ENCODE data around the gene MYO10.

The MYO10 gene

GRCh38 chr5:16690243-16690852 lies 245.7 kb downstream of the MYO10 start:
- FAIRE-seq (no peak), DNase-seq (ENCODE audit: insufficient read length, low spot score) (peak; percentile 41)
- TF ChIP-seq POLR2A (IDR thresholded peaks at IDR 0.05; ENCODE audit: low read depth, low read length) (no peak), POU2F2 (IDR thresholded peaks at IDR 0.05; ENCODE audit: low read depth, low read length) (no peak), SPI1 (IDR thresholded peaks at IDR 0.05; ENCODE audit: low read depth, low read length) (no peak), POLR2AphosphoS5 (IDR thresholded peaks at IDR 0.05; ENCODE audit: low read depth, low read length) (no peak), TAF1 (IDR thresholded peaks at IDR 0.05; ENCODE audit: low read depth, low read length) (no peak), PAX5 (IDR thresholded peaks at IDR 0.05; ENCODE audit: insufficient read depth, low read length, severe bottlenecking) (no peak)

GRCh38 chr5:16687898-16688297 lies 248.2 kb downstream of the MYO10 start:
- no peak for DNase-seq (ENCODE audit: insufficient read length, low spot score)
- TF ChIP-seq POLR2AphosphoS5 (IDR thresholded peaks at IDR 0.05; ENCODE audit: low read depth, low read length), result no peak
- TF ChIP-seq TAF1 (IDR thresholded peaks at IDR 0.05; ENCODE audit: low read depth, low read length), result no peak
- TF ChIP-seq POU2F2 (IDR thresholded peaks at IDR 0.05; ENCODE audit: low read depth, low read length), result no peak
- no peak for TF ChIP-seq PAX5 (IDR thresholded peaks at IDR 0.05; ENCODE audit: insufficient read depth, low read length, severe bottlenecking)
- no peak for TF ChIP-seq POLR2A (IDR thresholded peaks at IDR 0.05; ENCODE audit: low read depth, low read length)
- no peak for TF ChIP-seq SPI1 (IDR thresholded peaks at IDR 0.05; ENCODE audit: low read depth, low read length)
- no peak for FAIRE-seq

GRCh38 chr5:16685069-16685468 lies 251.0 kb downstream of the MYO10 start:
- DNase-seq (ENCODE audit: insufficient read length, low spot score) (no peak), FAIRE-seq (no peak)
- TF ChIP-seq POU2F2 (IDR thresholded peaks at IDR 0.05; ENCODE audit: low read depth, low read length) (no peak), PAX5 (IDR thresholded peaks at IDR 0.05; ENCODE audit: insufficient read depth, low read length, severe bottlenecking) (no peak), POLR2A (IDR thresholded peaks at IDR 0.05; ENCODE audit: low read depth, low read length) (no peak), TAF1 (IDR thresholded peaks at IDR 0.05; ENCODE audit: low read depth, low read length) (no peak), SPI1 (IDR thresholded peaks at IDR 0.05; ENCODE audit: low read depth, low read length) (no peak), POLR2AphosphoS5 (IDR thresholded peaks at IDR 0.05; ENCODE audit: low read depth, low read length) (no peak)

GRCh38 chr5:16681876-16682275 lies 254.2 kb downstream of the MYO10 start:
- DNase-seq (ENCODE audit: insufficient read length, low spot score), result no peak
- TF ChIP-seq PAX5 (IDR thresholded peaks at IDR 0.05; ENCODE audit: insufficient read depth, low read length, severe bottlenecking) (no peak), POLR2A (IDR thresholded peaks at IDR 0.05; ENCODE audit: low read depth, low read length) (no peak), POU2F2 (IDR thresholded peaks at IDR 0.05; ENCODE audit: low read depth, low read length) (no peak), POLR2AphosphoS5 (IDR thresholded peaks at IDR 0.05; ENCODE audit: low read depth, low read length) (no peak), SPI1 (IDR thresholded peaks at IDR 0.05; ENCODE audit: low read depth, low read length) (no peak), TAF1 (IDR thresholded peaks at IDR 0.05; ENCODE audit: low read depth, low read length) (no peak)
- FAIRE-seq, result no peak

GRCh38 chr5:16679863-16680262 lies 256.2 kb downstream of the MYO10 start:
- TF ChIP-seq TAF1 (IDR thresholded peaks at IDR 0.05; ENCODE audit: low read depth, low read length) (no peak), SPI1 (IDR thresholded peaks at IDR 0.05; ENCODE audit: low read depth, low read length) (no peak), POU2F2 (IDR thresholded peaks at IDR 0.05; ENCODE audit: low read depth, low read length) (no peak), PAX5 (IDR thresholded peaks at IDR 0.05; ENCODE audit: insufficient read depth, low read length, severe bottlenecking) (no peak), POLR2A (IDR thresholded peaks at IDR 0.05; ENCODE audit: low read depth, low read length) (no peak), POLR2AphosphoS5 (IDR thresholded peaks at IDR 0.05; ENCODE audit: low read depth, low read length) (no peak)
- FAIRE-seq, result no peak

GRCh38 chr5:16679190-16679589 lies 256.9 kb downstream of the MYO10 start:
- DNase-seq (ENCODE audit: insufficient read length, low spot score) (no peak), FAIRE-seq (no peak)
- TF ChIP-seq POU2F2 (IDR thresholded peaks at IDR 0.05; ENCODE audit: low read depth, low read length), result no peak
- no peak for TF ChIP-seq POLR2A (IDR thresholded peaks at IDR 0.05; ENCODE audit: low read depth, low read length)
- TF ChIP-seq TAF1 (IDR thresholded peaks at IDR 0.05; ENCODE audit: low read depth, low read length), result no peak
- no peak for TF ChIP-seq POLR2AphosphoS5 (IDR thresholded peaks at IDR 0.05; ENCODE audit: low read depth, low read length)

More at GRCh38 chr5:16679863-16680262, 256.2 kb downstream of the MYO10 start:
- DNase-seq (ENCODE audit: insufficient read length, low spot score), result no peak

- no peak for TF ChIP-seq SPI1 (IDR thresholded peaks at IDR 0.05; ENCODE audit: low read depth, low read length)
- TF ChIP-seq TAF1 (IDR thresholded peaks at IDR 0.05; ENCODE audit: low read depth, low read length), result no peak
- TF ChIP-seq POLR2AphosphoS5 (IDR thresholded peaks at IDR 0.05; ENCODE audit: low read depth, low read length), result no peak
- TF ChIP-seq POLR2A (IDR thresholded peaks at IDR 0.05; ENCODE audit: low read depth, low read length), result no peak
- TF ChIP-seq PAX5 (IDR thresholded peaks at IDR 0.05; ENCODE audit: insufficient read depth, low read length, severe bottlenecking), result no peak
- no peak for FAIRE-seq
- no peak for DNase-seq (ENCODE audit: insufficient read length, low spot score)
Observed at GRCh38 chr5:16675806-16676205, 260.3 kb downstream of the MYO10 start.

- TF ChIP-seq POLR2AphosphoS5 (IDR thresholded peaks at IDR 0.05; ENCODE audit: low read depth, low read length) (no peak), PAX5 (IDR thresholded peaks at IDR 0.05; ENCODE audit: insufficient read depth, low read length, severe bottlenecking) (no peak), POLR2A (IDR thresholded peaks at IDR 0.05; ENCODE audit: low read depth, low read length) (no peak), POU2F2 (IDR thresholded peaks at IDR 0.05; ENCODE audit: low read depth, low read length) (no peak), TAF1 (IDR thresholded peaks at IDR 0.05; ENCODE audit: low read depth, low read length) (no peak), SPI1 (IDR thresholded peaks at IDR 0.05; ENCODE audit: low read depth, low read length) (no peak)
- FAIRE-seq (no peak), DNase-seq (ENCODE audit: insufficient read length, low spot score) (no peak)
Observed at GRCh38 chr5:16674750-16675149, 261.3 kb downstream of the MYO10 start.

- DNase-seq (ENCODE audit: insufficient read length, low spot score), result no peak
- FAIRE-seq, result no peak
- TF ChIP-seq PAX5 (IDR thresholded peaks at IDR 0.05; ENCODE audit: insufficient read depth, low read length, severe bottlenecking) (no peak), POLR2AphosphoS5 (IDR thresholded peaks at IDR 0.05; ENCODE audit: low read depth, low read length) (no peak), POLR2A (IDR thresholded peaks at IDR 0.05; ENCODE audit: low read depth, low read length) (no peak), POU2F2 (IDR thresholded peaks at IDR 0.05; ENCODE audit: low read depth, low read length) (no peak)
Observed at GRCh38 chr5:16673241-16674201, 262.6 kb downstream of the MYO10 start.
